HG03103 (cell line): ENCODE data around the gene PLCH1.
"Not testable (repeated sequence)": the region's sequence is repeated elsewhere in the genome, so short reads cannot be mapped to it uniquely, and the experiment has no call there.

Experiments used
- ATAC-seq: cut with Tn5 transposase; IDR thresholded peaks from one replicate; pipeline ENCODE4 v1.9.1; 2021; ENCODE audit warnings: low read depth; ENCODE audit not compliant: unreplicated experiment

The PLCH1 gene

DNA sequence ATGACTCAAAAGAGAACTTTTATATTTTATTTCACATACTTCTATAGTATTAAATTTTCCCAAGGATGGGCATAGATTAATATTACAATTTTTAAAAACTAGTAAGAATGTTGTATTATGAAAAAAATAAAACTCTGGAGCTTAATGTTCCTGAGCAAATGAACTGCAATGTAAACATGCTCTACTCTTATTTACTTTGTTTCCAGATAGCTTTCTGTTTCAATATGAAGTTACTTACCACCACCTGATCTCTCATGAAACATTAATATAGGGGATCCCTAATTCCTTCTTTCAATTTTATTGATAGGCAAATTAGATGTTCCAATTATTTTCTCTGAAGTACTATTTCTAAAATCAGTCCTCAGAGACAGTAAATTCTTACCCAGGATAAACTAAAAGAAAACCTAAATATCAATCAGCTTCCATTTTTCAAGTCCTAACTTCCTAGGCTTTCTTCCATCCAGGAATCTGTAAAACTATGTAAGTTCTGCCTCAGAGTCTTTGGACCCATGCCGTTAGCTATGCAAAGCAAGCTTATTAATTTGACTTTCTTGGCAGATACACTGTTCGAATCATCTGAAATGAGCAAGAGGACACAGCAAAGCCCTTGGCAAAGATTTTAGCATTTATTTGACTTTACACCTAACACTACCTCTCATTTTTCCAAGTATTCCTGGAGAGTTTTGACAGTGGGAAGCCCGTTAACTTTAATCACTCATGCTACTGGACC lies 93.2 kb downstream of the PLCH1 start:
- no peak for ATAC-seq

DNA sequence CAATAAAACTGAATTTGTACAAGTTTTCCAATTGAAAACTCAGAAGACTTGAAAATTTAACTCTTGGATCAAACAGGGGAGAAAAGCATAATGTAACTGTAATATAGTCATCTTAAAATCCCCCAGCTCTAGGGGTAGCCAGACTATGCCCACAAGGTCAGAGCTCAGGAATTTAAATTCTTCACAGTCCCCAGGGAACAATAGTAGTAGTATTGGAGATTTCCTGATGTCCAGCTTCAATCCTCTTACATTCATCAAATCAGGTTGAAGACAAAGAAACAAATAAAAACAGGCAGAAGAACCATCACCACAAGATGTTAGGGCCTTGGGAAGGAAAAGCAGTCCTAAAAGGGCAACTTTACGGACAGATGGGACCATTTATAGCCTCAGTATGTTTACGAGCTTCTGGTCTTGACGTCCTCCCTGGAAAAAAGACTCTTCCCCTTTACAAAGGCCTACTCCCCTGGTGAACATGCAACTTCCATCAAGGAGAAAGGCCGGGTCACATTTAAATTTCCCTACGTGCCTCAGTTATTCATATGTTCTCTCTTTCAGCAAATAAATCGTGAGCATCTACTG lies 96.8 kb downstream of the PLCH1 start:
- no peak for ATAC-seq

DNA sequence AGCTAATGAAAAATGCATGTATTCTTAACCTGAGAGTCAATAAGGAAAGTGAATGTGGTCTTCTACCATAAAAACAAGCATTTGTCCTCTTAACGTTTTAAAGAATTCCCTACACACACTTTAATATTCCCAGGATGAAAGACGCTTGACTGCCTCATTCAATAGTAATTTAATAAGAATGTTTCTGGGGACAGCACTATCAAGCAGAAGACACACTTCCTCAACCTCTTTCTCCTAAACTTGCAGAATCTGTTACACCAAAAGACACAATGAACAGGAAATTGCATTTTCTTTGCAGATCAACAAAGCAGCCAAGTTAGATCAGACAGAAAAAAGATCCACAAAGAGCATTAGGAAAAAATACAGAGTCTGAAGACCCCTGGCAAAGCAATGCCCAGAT lies 97.7 kb downstream of the PLCH1 start:
- ATAC-seq = no peak

DNA sequence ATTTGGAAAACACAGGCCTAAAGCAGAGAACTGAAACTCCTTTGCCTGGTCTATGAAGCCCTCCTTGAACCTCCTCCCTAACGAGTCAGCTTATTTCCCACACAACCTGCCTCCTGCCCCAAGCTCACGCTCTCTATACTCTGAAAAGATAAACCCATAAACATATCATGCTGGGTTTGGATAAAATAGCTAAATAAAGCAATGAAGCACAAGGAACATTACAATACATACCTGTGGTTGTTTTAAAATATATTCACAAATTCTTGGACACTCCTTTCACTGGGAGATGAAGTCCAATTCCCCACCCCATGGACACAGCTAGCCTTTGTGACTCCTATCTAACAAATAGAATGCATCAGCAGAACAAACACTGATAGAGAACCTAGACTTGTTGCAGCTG lies 98.2 kb downstream of the PLCH1 start:
- ATAC-seq = no peak

DNA sequence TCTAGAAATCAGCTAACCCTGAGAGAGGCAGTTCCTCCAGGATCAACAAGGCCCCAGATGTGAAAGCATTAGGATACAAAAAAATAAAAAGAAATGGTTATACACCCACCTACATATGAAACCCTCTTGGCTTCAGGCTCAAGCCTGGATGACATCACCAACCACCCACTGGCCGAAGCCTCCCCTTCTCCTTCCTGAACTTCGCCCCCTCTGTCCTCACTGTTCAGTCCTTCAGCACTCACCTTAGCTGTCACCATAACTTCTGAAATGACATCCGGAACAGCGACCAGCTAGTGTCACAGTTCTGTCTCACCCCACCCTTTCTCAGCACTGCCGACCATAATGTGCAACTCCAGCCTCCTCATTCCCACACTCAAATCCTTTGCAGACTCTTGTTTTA lies 98.7 kb downstream of the PLCH1 start:
- no peak for ATAC-seq

DNA sequence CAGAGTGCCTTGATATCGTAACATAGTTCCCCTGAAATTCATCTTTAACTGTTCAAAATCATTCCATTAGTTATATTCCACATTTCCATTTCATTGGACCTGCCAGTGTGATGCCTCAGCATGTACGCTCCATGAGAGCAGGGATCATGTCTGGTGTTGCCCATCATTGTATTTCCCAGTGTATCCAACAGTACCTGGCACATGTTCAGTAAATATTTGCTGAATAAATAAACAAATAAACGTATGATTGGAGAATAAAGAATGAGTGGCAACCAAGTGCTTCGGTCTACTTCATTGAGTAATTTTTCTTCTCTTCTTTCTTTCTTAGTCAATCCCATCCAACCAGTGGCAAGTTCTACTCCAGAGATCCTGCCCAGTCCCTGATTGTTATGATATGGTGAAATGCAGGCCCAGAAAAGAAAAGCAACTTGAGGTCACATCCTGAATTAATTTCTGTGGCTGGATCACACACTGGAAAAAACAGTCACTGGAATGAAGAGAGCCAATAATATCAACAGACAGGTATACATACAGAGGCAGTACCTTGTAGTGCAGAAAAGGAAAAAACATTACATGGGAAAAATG lies 101.2 kb downstream of the PLCH1 start:
- no peak for ATAC-seq

DNA sequence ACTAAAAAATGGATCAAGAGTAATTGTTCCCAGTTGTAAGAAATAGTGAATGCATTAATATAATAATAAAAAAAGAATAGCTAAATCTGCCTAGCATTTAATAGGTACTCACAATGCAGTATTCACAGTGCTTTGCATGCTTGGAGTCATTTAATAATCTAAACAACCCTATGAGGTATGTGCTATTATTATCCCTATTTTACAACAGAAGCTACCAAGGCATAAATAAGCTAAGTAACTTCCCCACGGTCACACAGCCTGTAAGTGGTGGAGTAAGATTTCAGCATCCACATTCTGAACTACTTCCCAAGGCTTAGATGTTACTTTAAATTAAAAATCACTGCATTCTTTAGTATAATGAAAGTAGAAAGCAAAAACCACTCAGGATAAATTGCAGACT lies 102.9 kb downstream of the PLCH1 start:
- ATAC-seq = no peak

DNA sequence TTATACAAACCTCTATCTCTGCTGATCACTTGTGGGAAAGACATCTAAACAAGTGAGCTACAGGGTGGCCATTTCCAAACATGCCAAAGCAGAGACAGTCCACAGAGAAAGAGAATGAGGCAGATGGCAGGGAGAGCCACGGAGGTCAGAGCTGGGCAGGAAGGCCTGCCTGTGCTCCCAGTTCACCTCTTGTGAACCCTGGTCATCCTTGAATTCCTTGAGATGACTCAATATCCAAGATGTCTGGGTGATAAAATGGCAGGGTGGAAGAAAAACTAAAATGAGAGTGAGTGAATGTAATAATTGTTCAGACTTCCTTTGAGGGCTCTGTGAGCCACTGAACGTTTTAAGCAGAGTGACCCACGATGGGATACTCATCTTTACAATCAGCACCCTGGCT lies 104.8 kb downstream of the PLCH1 start:
- no peak for ATAC-seq

DNA sequence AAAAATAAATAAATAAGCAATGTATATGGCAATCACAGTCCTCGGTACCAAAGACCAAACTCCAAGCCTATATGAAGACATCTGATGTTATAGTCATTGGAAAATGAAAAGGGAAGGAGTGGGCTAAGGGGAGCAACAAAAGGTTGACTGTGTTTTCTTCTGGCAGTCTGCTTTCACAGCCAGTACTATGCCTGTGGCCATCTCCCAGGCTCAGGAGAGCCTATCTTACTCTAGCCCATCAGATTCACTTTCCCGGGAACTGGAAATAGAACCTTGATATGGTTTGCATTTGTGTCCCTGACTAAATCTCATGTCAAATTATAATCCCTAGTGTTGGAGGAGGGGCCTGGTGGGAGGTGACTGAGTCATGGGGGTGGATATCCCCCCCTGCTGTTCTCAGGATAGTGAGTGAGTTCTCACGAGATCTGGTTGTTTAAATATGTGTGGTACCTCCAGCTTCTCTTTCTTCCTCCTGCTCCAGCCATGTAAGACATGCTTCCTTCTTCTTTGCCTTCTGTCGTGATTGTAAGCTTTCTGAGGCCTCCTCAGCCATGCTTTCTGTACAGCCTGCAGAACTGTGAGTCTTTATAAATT lies 105.3 kb downstream of the PLCH1 start:
- no peak for ATAC-seq

DNA sequence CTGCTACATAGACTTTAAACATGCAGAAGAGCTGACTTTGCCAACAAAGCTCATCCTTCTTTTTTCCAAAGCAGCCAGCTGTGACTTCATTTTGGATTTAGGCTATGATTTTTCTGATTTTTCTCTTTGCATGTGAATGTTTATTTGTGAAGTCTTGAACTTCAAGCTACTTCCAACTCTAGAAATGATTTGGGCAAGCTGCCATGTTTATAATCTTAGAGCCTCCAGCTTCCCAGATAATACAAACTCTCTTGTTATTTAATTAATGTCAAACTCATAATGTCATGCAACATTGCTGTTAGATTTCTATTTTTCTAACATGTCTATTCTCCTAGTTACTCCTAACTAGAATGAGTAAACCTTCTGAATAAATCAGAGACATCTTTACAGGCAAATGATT lies 106.4 kb downstream of the PLCH1 start:
- ATAC-seq = not testable (repeated sequence)

DNA sequence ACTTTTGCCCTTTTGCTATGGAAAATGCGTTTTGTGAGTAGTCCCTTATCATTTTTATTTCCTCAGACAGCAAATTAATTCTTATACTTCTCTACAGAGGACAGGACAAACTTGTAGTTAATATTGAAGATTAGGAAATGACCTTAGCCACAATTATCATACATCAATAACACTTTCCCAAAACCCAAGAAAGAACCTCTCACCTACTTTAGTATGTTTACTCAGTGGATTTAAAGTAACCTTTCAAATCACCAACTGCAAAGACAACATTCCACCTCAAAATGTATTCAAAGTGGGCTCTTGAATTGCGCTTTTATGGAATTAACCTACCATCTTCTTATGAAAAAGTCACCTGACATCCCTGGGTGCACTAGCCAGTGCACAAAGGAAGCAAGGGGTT lies 107.3 kb downstream of the PLCH1 start:
- ATAC-seq = no peak

DNA sequence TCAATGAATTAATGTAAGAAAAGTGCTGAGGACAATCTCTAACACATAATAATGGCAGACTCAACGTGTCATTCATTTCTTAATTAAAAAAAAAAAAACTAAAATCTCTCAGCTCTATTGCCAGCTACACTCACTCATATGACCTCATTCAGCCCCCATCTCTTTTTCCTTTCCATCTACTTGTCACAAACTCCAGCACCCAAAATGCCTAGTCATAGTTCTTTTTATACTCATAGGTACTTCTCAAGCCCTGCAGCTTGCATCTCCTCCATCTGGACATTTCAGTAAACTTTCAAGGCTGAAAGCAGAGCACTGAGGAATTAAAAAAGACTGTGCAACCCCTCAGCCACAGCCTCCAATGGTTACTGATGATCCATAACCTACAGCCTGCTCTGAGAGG lies 109.8 kb downstream of the PLCH1 start:
- no peak for ATAC-seq

DNA sequence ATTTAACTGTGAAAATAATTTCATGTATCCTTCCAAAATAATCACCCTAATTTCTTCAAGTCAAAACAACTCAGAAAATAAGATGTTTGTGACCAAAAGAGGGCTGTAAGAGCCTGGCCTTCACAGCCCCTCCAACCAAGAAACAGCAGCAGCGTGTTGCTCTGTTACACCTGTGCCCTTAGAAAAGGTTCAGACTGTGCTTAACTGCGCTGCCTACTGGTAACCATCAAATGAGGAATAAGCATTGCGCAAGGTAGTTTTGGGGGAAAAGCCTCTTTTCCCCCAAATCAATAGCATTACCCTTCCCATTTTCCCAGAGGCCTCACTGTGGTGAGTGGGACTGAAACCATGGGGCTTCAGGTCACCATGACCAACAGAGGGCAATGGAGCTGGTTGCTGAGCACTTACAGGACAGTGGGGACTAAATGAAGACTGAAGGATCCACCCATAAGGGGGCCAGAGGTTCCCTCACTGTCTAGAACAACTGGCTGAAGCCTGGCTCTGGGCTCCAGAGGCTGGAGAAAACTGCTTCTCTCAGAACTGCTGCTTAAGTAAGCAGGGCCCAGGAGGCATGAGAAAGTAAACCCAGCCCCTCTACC lies 110.7 kb downstream of the PLCH1 start:
- no peak for ATAC-seq

DNA sequence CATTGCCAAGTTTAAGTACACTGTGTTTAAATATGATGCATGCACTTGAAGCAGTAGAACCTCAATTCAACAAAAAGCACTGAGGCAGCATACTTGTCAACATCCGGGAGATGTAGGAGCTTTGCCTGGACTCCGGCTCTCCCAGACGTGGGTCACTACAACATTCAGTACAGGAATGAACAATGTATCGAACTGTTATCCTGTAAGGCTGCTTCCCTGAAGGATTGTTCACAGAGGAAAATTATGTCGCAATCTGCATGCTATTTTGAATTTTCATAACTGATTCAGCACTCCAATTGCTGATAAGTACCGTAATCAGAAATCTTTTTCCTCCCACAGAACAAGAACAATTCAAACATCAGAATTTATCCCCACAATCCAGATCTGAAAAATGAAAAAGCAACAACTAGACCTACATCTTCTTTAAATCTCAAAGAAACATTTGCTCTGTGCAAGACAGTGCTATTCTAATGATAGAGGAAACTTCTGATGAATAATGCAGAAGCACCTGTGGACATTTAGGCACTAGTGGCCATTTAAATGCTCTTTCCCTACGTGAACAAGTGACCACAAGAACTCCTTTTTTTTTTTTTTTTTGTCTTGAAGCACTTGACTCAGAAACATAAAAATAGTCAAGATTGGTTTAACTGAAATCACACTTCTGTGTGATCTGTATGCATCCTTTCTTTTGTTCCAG lies 113.4 kb downstream of the PLCH1 start:
- no peak for ATAC-seq

DNA sequence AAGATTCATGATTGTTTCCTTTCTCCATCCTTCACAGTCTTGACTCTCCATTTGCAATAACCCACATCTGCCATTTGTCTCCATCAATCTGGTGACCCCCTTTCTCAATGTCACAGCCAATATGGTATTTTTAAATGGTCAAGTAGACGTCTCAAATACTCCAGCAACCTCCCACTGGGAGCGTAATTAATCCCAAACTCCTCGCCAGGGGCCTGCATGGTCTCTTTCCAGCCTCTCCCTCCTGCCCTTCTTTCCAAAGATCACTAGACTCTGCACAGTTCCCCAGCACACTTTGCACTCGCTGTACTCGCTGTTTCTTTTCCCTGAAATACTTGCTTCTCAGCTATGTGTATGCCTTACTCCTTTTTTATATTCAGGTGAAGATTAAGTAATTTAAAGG lies 115.3 kb downstream of the PLCH1 start:
- ATAC-seq = no peak

DNA sequence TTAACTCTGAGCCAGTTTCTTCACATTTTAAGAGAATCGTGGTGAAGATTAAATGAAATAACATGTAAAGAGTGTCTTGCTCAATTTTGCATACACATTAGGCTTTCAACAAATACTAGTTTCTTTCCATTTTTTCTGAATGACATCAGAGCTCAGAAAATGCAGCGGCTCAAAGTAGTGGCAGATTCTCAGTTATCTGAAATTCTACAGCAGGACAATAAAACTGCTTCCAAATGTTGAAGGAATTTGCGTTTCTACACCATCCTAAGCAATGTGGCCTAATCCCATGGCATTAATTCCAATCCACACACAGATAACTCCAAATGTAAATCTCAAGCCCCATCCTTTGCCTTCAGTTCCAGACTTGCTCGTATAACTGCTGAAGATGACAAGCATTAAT lies 115.8 kb downstream of the PLCH1 start:
- no peak for ATAC-seq

DNA sequence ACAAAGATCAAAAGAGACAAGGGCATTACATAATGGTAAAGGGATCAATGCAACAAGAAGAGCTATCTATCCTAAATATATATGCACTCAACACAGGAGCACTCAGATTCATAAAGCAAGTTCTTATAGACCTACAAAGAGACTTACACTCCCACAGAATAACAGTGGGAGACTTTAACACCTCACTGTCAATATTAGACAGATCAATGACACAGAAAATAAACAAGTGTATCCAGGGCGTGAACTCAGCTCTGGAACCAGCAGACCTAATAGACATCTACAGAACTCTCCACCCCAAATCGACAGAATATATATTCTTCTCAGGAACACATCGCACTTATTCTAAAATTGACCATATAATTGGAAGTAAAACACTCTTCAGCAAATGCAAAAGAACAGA lies 122.2 kb downstream of the PLCH1 start:
- ATAC-seq = not testable (repeated sequence)

DNA sequence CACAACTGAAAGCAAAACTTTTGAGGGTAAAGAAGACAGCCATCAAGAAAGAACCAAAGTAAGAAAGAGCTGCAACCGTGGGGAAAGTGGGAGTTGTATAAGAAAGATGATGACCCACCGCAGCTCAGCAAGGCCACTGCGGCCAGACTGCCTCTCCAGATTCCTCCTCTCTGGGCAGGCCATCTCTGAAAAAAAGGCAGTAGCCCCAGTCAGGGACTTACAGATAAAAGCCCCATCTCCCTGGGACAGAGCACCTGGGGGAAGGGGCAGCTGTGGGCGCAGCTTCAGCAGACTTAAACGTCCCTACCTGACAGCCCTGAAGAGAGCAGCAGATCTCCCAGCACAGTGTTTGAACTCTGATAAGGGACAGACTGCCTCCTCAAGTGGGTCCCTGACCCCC lies 124.3 kb downstream of the PLCH1 start:
- not testable (repeated sequence) for ATAC-seq

DNA sequence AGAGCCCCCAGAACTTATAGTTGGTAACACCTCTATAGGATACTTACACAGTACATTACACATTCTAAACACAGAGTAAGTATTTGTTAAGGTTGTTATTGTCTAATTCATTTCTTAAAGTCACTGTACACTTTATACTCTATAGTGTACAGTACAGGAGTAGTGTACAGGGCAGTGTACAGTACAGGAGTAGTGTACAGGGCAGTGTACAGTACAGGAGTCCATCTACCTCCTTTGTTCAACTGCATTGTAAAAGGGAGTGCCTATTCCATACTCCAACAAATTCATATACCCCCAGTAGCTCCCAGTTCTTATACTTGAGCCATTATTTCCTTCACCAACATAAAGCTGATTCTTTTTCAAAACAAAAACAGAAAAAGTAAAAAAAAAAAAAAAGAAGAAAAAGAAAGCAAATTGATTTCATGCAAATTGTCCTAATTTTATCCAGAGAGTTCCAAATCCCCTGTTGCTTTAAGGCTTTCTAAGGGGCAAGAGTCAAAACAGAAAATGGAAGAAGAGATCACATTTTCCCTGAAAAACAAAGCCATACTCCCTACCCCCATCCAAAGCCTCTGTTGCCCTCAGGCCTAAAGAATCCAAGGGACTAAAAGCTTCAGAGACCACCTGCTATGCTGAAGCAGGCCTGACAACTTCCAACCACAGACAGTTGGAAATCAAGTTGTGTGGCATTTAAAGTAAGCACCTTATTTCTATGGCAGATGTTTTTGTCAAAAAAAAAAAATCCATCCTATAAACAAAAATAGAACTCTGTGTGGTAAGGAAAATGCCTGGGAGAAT lies 125.6 kb downstream of the PLCH1 start:
- ATAC-seq = no peak

DNA sequence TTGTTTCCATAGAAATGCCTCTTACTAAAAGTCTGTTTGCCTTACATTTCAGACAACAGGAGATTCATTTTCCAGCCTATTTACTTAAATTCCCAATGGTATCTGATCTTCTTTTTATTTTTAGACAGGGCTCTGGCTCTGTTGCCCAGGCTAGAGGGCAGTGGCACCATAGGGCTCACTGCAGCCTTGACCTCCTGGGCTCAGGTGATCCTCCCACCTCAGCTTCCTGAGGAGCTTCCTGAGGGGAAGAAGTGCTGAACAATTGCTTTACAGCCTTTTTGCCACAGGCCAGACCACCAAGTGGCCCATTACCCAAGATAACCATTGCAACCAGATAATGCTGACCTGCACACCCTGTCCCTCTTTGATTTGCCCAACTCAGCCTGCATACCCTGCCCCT lies 126.3 kb downstream of the PLCH1 start:
- no peak for ATAC-seq
